Right hindlimb (tissue), 1 donor: ENCODE results near the gene RIPPLY3.
"Not testable (repeated sequence)": the region's sequence is repeated elsewhere in the genome, so short reads cannot be mapped to it uniquely, and the experiment has no call there.

Experiments
- DNase-seq: peaks from one replicate; pipeline ENCODE4 v3.0.0-alpha.2; 2018

Gene RIPPLY3

DNA sequence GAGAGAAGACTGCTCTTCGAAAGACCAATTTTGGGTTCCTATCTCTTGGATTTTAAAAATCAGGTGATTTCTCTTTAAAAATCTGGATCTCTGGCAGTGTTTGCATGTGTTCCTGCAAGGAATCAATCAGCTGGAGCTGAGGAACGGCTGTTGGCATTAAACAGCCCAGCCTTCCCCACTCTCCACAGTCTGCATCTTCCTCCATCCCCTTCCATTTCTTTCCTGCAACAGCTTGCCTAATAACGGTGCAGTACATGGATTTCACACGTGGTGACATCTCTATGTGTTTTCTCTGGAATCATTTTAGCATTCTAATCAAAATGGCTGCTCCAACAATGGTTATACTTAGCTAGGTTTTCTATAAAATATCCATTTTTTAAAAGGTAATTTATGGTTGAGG lies 20.0 kb downstream of the RIPPLY3 start:
- no peak for DNase-seq

DNA sequence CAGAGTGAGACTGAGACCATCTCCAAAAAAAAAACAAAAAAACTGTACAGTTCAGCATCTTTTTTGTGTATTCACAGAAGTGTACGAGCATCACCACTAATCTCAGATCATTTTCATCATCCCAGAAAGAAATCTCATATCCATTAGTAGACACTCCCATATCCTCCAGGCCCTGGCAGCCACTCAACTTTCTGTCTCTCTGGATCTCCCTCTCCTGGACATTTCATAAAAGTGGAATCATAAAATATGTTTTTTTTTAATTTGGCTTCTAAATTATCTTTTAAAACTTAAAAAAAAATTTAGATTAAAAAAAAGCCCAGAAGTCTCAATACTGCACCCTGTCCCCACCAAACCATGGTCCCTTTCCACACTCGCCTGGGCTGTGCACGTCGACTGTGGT lies 22.1 kb downstream of the RIPPLY3 start:
- no peak for DNase-seq

DNA sequence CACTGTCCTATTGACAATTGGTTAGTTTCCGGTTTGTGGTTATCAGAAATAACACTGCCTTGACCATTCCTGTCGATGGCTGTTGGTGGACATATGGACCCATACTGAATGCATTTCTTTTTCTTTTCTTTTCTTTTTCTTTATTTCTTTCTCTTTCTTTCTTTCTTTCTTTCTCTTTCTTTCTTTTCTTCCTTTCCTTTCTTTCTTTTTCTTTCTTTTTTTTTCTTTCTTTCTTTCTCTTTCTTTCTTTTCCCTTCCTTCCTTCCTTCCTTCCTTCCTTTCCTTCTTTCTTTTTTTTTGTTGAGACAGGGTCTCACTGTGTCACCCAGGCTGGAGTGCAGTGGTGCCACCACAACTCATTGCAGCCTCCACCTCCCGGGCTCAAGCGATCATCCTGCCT lies 24.4 kb downstream of the RIPPLY3 start:
- no peak for DNase-seq

DNA sequence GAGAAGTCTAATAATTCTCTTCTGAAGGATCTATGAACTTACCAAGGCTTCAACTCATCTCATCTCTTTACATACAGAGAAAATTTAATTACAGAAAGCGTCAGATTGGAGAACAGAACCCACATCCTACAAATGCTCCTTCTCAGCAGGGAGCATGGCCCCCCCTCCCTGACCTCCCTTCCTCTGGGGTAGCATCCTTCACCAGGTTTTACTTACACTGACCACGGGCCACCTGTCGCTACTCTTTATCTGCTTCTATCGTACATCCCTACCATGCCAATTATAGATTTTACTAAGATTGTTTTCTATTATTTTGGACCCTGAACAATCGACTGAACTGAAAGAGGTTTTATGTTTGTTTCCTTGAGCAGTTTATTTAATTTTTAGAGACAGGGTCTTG lies 25.8 kb downstream of the RIPPLY3 start:
- no peak for DNase-seq

DNA sequence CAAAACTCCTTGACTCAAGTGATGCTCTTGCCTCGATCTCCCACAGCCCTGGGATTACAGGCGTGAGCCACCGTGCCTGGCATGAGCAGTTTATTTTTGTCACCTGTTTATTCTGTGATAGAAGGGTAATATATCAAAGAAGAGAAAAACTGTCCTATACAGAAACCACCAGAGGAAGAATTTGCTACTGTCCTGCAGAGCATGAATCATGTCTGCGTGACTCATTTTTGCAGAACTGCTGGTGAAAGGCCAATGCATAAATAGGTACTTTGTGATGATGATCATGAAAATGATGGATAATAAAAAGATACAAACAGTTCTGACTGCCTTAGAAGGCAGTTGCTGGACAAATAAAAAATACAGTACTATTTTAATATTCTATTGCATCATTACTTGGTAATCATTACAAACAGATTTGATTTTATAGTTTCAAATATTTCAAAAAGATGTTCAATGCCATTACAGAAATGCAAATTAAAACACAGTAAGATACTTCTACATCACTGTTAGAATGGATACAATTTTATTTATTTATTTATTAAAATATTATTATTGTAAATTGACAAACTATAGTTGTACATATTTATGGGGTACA lies 26.5 kb downstream of the RIPPLY3 start:
- DNase-seq = no peak

DNA sequence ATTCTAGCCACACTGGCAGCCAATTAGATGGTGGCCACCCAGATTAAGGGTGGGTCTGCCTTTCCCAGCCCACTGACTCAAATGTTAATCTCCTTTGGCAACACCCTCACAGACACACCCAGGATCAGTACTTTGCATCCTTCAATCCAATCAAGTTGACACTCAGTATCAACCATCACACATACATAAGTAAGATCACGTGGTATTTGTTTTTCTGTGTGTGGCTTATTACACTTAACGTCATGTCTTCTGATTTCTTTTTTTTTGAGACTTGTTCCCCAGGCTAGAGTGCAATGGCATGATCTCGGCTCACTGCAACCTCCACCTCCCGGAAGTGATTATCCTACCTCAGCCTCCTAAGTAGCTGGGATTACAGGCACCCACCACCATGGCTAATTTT lies 27.9 kb downstream of the RIPPLY3 start:
- DNase-seq = not testable (repeated sequence)

DNA sequence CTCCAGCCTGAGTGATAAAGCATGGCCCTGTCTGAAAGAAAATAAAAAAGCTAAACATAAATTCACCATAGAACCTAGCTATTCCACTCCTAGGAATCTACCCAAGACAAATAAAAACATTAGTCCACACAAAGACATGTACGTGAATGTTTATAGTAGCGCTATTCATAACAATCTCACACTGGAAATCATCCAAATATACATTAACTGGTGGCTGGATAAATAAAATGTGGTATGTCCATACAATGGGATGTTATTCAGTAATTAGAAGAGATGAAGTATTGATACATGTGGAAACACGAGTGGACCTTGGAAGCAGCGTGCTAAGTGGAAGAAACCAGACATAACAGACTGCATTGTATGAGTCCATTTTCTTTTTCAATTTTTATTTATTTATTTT lies 29.7 kb downstream of the RIPPLY3 start:
- DNase-seq = no peak

DNA sequence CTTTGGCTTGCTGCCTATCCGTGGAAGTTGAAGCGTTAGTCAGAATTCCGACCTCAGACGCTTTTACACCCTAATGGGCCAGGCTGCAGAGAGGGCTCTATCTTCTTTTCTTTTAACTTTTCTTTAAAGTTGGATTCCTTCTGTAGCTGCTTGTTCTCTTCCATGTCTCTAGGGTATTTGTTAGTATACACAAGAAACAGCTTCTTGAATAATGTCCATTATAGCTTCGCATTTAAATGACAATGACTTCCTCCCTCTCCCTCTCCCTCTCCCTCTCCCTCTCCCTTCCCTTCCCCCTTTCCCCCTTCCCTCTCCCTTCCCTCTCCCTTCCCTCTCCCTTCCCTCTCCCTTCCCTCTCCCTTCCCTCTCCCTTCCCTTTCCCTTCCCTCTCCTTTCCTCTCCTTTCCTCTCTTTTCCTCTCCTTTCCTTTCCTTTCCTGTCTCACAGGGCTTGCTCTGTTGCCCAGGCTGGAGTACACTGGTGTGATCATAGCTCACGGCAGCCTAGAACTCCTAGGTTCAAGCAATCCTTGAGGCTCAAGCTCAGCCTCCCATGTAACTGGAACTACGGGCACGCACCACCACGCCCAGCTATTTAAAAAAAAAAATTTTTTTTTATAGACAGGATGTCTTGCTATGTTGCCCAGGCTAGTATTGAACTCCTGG lies 33.0 kb downstream of the RIPPLY3 start:
- no peak for DNase-seq

DNA sequence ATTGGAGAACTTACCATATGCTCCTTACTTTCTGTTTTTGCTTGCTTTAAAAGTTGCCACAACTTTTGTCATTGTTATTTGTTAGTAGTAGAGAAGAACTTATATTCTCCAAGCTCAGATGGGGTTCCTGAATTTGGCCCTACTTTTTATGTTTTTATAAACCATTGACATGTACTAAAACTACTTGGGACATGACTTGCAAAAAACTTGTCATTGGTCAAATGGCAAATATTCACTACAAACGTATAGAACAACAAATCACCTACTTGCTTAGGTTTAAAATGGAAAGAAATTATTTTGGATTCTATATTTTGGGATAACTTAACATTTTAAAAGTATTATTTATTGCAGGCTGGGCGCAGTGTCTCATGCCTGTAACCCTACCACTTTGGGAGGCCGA lies 33.7 kb downstream of the RIPPLY3 start:
- no peak for DNase-seq

DNA sequence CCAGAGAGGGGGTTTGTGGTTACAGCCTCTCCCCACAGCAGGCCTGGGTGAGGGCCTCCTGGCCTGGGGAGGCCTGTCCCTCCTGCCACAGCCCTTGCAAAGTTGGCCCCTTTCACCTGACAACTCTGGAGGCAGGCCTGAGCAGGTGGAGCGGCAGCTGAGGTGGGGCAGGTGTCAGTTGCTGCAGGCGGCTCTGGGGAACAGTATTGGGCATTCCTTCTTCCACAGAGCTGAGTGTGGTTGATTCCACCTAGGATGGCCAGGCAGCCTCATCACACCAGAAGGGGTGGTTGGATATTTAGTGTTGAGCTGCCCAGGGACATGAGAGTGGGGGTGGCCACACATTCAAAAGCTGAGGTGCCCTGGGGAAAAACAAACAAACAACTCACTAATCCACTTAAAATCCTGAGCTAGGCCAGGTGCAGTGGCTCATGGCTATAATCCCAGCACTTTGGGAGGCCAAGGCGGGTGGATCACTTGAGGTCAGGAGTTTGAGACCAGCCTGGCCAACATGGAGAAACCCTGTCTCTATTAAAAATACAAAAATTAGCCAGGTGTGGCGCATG lies 35.3 kb downstream of the RIPPLY3 start:
- DNase-seq = no peak

DNA sequence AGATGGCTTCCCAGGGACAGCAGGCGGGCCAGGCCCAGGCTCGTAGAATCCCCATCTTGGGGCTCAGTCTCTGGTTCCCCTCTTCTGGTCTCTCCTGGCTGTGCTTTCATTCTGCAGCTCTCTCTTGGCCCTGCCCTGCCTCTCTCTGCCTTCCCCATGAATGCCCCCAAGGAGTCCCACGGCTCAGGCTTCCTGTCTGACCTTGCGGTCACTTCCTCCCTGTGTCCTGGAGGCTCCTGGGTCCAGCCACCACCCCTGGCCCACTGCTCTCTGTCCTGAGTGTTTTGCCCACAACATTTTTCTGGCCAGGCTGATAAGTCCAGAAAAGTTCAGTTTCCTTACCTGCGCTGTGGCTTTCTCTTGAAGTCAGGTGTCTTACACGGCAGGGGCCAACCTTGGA lies 37.3 kb downstream of the RIPPLY3 start:
- DNase-seq = no peak

DNA sequence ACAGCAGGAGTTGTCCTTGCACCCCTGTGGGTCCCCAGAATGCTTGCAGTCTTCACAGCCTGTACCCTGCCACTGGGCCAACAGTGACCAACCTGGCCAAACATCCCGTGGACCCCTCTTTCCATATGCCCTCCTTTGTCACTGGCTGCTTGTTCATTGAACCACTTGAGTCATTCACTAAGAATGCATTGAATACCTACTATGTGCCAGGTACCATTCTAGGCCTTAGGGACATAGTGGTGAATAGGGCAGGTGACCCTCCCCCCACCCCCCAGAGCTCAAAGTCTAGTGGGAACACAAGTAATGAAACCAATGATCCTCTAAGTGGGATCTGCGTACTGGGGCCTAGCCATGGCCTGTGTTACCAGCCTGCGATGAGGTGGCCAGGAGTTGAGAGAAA lies 38.1 kb downstream of the RIPPLY3 start:
- no peak for DNase-seq

DNA sequence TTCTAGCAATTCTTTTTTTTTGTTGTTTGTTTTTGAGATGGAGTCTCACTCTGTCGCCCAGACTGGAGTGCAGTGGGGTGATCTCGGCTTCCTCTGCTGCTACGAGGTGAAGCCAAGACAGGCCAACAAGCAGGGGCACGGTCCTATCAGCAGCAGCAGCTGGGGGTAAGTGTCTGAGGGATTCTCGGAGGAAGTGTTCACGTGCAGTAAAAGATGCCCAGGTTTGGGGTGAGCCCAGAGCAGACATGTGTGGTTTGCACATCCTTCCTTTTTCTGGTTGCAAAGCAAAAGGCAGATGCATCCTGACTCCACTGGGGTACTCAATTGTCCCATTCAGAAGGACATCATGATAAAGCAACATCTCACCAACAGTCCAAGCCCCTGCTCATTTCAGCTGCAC lies 38.6 kb downstream of the RIPPLY3 start:
- no peak for DNase-seq

DNA sequence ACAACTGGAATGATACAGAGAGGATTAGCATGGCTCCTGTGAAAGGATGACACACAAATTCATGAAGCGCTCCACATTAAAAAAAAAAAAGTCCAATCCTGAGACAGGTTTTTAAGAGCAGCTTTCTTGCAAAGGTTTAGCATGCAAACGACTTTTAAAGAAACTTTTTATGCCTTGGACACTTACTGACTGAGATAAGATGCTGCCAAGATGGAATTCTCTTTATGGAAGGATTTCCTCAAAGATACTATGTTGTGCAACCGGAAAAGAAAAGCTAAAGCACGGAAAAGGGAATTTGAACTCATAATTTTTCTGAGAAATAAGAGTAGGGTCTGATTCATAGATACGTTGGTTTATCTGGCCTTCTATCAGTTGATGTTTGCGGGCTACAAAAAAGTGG lies 39.1 kb downstream of the RIPPLY3 start:
- DNase-seq = no peak

DNA sequence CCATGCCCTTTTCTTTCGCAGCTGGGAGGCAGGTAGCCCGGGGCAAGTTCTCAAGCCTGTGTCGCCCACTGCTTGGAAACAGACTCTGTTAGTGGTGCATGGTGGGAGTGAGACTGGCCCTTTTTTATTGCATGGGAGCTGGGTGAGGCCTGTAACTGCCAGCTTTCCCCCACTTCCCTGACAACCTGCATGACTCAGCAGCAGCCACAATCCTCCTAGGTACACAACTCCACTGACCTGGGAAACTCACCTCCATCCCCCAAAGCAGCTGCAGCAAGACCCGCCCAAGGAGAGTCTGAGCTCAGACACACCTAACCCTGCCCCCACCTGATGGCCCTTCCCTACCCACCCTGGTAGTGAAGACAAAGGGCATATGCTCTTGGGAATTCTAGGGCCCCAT lies 40.6 kb downstream of the RIPPLY3 start:
- DNase-seq = no peak

DNA sequence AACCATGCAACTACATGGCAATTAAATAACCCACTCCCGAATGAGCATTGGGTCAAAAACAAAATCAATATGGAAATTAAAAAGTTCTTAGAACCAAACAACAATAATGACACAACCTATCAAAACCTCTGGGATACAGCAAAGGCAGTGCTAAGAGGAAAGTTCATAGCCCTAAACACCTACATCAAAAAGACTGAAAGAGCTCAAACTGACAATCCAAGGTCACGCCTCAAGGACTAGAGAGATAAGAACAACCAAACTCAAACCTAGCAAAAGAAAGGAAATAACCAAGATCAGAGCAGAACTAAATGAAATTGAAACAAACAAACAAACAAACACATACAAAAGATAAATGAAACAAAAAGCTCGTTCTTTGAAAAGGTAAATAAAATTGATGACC lies 43.2 kb downstream of the RIPPLY3 start:
- not testable (repeated sequence) for DNase-seq

DNA sequence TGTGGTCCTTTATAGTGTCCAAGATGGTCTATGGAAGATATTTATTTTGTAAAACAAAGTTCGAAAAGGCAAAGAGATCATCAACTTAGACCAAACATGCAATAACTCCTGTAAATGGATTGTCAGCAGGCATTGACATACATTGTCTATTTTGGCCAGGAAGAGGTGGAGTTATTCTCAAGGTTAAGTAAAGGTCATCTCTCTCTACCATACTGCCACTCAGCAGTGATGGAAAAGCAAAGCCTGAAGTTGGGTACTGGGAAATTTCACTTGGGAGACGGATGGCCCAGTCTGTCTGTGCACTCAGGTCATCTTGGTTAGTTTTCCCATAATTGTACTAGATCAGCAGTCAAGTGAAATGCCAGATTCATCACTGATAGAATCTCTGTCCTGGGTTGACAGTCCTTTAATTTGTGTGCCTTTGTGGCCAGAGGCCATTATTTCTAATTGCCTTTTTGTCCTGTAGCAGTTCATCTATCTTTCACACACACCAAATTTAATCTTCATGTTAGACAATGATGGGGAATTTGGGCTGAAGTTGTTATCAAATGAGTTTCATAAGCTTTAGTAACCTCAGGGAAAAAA lies 48.9 kb downstream of the RIPPLY3 start:
- no peak for DNase-seq

DNA sequence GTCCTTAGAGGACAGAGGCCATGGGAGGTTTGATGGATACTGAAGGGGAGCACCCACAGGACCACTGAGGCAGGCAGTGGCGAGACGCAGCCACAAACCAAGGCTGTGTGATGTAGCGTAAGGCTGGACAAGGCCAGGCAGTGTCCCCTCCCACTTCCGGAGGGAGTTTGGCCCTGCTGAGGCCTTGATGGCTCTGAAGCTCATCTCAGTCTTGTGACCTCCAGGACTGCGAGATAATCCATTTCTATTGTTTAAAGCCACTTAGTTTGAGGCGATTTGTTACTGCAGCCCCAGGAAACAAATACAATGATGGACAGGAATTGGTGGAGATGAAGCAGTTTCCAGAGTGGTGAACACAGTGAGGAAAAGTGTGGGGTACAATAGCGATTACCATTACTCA lies 51.1 kb downstream of the RIPPLY3 start:
- no peak for DNase-seq

DNA sequence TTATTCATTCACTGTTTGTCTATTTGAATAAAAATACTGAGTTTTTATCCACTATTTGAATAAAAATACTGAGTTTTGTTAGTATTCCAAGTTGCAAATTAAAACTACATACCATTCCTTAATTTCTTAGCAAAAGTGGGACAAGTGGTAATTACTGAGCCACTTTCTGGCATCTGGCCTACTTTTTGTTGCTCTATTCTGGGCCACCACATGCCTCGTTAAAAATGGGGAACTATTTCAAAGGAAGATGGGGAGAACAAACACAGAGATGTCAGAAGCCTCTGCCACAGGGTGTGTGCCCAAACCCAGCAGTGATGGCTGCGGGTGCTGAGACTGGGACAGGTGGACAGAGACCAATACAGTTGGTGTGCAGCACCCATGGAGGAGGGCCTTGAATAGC lies 51.8 kb downstream of the RIPPLY3 start:
- DNase-seq = no peak

DNA sequence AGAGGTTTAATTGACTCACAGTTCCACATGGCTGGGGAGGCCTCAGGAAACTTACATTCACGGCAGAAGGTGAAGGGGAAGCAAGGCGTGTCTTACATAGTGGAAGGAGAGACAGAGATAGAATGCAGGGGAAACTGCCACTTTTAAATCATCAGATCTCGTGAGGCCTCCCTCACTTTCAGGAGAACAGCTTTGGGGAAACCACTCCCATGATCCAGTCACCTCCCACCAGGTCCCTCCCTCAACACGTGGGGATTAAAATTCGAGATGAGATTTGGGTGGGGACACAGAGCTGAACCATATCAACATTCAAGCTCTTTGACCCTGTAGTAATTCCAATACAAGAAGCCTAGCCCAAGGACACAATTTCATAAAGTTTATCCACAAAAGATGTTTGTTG lies 52.7 kb downstream of the RIPPLY3 start:
- no peak for DNase-seq

DNA sequence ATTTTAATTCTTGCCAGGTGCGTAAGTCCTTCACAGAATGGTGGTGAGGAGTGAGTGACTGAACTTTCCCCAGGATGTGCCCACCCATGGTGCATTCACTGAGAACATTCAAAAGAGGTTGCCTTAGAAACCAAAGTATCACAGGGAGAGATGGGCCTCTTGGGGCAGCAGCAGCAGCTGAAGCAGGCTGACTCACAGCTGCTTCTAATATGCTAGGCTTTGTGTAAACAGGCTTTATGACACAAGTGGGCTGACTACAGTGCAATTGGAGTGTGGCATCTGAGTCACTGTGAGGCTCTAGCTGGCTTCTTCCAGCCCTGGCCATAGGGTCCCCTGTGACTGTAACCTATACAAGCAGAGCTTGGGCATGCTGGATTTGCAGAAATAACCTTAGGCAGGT lies 53.8 kb downstream of the RIPPLY3 start:
- DNase-seq = peak; percentile 80

DNA sequence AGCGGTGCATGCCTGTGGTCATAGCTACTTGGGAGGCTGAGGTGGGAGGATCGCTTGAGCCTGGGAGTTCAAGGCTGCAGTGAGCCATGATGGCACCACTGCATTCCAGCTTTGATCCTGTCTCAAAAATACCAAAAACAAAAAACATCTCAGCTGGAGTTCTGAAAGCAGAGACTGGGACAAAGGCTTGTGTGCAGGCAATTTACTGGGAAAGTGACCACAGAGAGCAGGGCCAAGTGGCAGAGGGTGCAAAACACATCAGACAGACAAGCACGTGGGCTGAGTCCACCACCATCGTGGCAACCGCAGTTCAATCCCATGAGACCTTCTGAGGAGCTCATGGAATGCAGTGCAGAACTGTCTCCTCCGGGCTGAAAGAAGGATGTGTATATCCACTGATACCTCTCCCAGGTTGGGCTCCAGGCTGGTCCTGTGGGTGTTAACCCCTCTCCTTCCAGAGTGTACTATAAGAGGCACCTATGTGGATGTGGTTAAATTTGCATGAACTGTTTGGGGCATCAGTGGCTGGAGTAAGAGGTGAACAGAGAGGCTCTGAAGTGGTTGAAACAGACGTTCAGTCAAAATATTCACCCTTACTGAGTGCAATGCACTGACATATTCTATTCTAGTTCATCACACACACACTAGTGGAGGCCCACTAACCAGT lies 55.6 kb downstream of the RIPPLY3 start:
- peak; percentile 28 for DNase-seq

DNA sequence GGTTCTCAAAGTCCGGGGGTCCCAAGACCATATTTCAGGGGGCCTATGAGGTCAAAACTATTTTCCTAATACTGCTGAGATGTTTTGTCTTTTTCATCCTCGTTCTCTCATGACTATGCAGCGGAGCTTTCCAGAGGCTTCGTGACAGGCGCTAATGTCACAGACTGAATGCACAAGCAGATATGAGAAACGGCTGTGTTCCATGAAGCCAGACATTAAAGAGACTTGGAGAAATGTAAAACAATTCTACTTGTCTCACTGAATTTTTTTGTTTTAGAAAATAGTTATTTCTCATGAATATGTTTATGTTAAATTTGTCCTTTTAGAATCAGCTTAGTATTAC lies 56.1 kb downstream of the RIPPLY3 start:
- no peak for DNase-seq

DNA sequence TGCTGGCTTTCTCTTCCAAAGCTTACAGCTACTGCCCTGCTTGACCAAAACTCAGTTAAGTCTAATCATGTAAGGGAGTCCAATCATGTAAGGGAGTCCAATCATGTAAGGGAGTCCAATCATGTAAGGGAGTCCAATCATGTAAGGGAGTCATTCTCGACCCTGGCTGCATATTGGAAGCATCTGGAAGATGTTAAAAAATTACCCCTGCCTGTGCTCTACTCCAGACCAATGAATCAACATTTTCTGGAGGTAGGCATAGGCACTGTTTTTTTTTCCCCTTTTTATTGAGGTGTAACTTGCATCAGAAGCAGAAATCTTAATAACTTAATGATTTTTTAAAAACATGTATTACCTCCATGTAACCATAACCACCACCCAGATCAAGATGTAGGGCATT lies 56.9 kb downstream of the RIPPLY3 start:
- DNase-seq = no peak
